SU-DHL-6 (cell line): ENCODE measurements around the gene DLX2.
A peak's percentile ranks its signal among the peaks of the same experiment; 100 is the strongest.

Source experiments
- H2AFZ ChIP-seq: fragments of 200-600 bp; sonication (generic); 2 replicates; pipeline ENCODE4 v1.6.1; 2014; ENCODE audit warnings: low read depth, mild to moderate bottlenecking, moderate library complexity, mixed read lengths, antibody characterized with exemption, low read length; ENCODE audit not compliant: severe bottlenecking
- H3F3A ChIP-seq: fragments of 200-600 bp; shearing (Covaris generic); 2 replicates; pipeline ENCODE4 v1.6.0; 2016; ENCODE audit warnings: antibody characterized with exemption, mild to moderate bottlenecking; ENCODE audit not compliant: insufficient read depth
- H3K27ac ChIP-seq: fragments of 200-600 bp; sonication (generic); 2 replicates; pipeline ENCODE4 v1.5.1; 2016; ENCODE audit warnings: low read depth, mild to moderate bottlenecking, low read length, moderate library complexity, mixed read lengths
- H3K27me3 ChIP-seq: fragments of 200-600 bp; sonication (generic), shearing (Covaris generic); 2 replicates; pipeline ENCODE4 v1.6.0; 2014; ENCODE audit warnings: mild to moderate bottlenecking, low read length
- H3K36me3 ChIP-seq: fragments of 200-600 bp; sonication (generic); 2 replicates; pipeline ENCODE4 v1.6.1; 2014; ENCODE audit warnings: mild to moderate bottlenecking, low read length, mixed read lengths
- H3K4me2 ChIP-seq: fragments of 300-600, 200-600 bp; shearing (Covaris generic), sonication (generic); 2 replicates; pipeline ENCODE4 v1.6.0; 2014; ENCODE audit warnings: low read length, low read depth, mild to moderate bottlenecking; ENCODE audit not compliant: poor library complexity, severe bottlenecking
- H3K4me3 ChIP-seq: fragments of 200-600 bp; sonication (generic); 2 replicates; pipeline ENCODE4 v1.5.1; 2014; ENCODE audit warnings: antibody characterized with exemption, low read length, mild to moderate bottlenecking, mixed read lengths; ENCODE audit not compliant: insufficient read depth, poor library complexity, severe bottlenecking
- H3K79me2 ChIP-seq: fragments of 200-600 bp; sonication (generic); 2 replicates; pipeline ENCODE4 v1.6.1; 2014; ENCODE audit warnings: mild to moderate bottlenecking, low read length, moderate library complexity; ENCODE audit not compliant: insufficient read depth
- H3K9ac ChIP-seq: fragments of 200-600 bp; sonication (generic); 2 replicates; pipeline ENCODE4 v1.7.0; 2014; ENCODE audit warnings: mild to moderate bottlenecking, low read length
- H3K9me2 ChIP-seq: fragments of 200-600 bp; sonication (generic); replicated peaks from 2 replicates; pipeline ENCODE4 v1.6.1; 2014; ENCODE audit warnings: low read length; ENCODE audit not compliant: insufficient read depth
- H3K9me3 ChIP-seq: fragments of 200-600 bp; sonication (generic); 2 replicates; pipeline ENCODE4 v1.6.1; 2014; ENCODE audit warnings: low read length, mixed read lengths; ENCODE audit not compliant: insufficient read depth
- H4K20me1 ChIP-seq: fragments of 200-600 bp; sonication (generic); 2 replicates; pipeline ENCODE4 v1.6.1; 2014; ENCODE audit warnings: low read depth, mild to moderate bottlenecking, antibody characterized with exemption, low read length, moderate library complexity, mixed read lengths
- EZH2phosphoT487 ChIP-seq: fragments of 200-600 bp; sonication (generic), shearing (Covaris generic); conservative IDR thresholded peaks from 2 replicates; pipeline ENCODE4 v1.6.1; 2018; ENCODE audit warnings: mild to moderate bottlenecking, antibody characterized with exemption, low read length, moderate library complexity, mixed read lengths
- TF ChIP-seq, protein P1 (sequence below): fragments of 200-600 bp; sonication (generic); IDR thresholded peaks from one replicate; pipeline ENCODE4 v1.5.1; 2017; ENCODE audit warnings: antibody characterized with exemption, mild to moderate bottlenecking, low read length, moderate library complexity; ENCODE audit not compliant: insufficient read depth, poor library complexity, severe bottlenecking

The DLX2 gene

GRCh38 chr2:172084395-172084644 is 18.4 kb downstream of the DLX2 start:
- H4K20me1 ChIP-seq: no peaks in the 10 kb centered on the region
- no peaks in the 10 kb centered on the region for H3K79me2 ChIP-seq
- no peak overlapping the region for H2AFZ ChIP-seq
- H3K9ac ChIP-seq: no peak overlapping the region
- H3K4me2 ChIP-seq: peak overlapping the region; percentile 53
- no peaks in the 10 kb centered on the region for H3K9me2 ChIP-seq
- H3K27ac ChIP-seq: no peak overlapping the region
- H3K27me3 ChIP-seq: no peaks in the 10 kb centered on the region
- H3F3A ChIP-seq: no peaks in the 10 kb centered on the region
- H3K9me3 ChIP-seq: no peaks in the 10 kb centered on the region
- H3K4me3 ChIP-seq: no peak overlapping the region
- H3K36me3 ChIP-seq: no peaks in the 10 kb centered on the region
- no peak for TF ChIP-seq EZH2phosphoT487
- TF ChIP-seq, protein P1, sequence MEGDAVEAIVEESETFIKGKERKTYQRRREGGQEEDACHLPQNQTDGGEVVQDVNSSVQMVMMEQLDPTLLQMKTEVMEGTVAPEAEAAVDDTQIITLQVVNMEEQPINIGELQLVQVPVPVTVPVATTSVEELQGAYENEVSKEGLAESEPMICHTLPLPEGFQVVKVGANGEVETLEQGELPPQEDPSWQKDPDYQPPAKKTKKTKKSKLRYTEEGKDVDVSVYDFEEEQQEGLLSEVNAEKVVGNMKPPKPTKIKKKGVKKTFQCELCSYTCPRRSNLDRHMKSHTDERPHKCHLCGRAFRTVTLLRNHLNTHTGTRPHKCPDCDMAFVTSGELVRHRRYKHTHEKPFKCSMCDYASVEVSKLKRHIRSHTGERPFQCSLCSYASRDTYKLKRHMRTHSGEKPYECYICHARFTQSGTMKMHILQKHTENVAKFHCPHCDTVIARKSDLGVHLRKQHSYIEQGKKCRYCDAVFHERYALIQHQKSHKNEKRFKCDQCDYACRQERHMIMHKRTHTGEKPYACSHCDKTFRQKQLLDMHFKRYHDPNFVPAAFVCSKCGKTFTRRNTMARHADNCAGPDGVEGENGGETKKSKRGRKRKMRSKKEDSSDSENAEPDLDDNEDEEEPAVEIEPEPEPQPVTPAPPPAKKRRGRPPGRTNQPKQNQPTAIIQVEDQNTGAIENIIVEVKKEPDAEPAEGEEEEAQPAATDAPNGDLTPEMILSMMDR: no peak

DNA sequence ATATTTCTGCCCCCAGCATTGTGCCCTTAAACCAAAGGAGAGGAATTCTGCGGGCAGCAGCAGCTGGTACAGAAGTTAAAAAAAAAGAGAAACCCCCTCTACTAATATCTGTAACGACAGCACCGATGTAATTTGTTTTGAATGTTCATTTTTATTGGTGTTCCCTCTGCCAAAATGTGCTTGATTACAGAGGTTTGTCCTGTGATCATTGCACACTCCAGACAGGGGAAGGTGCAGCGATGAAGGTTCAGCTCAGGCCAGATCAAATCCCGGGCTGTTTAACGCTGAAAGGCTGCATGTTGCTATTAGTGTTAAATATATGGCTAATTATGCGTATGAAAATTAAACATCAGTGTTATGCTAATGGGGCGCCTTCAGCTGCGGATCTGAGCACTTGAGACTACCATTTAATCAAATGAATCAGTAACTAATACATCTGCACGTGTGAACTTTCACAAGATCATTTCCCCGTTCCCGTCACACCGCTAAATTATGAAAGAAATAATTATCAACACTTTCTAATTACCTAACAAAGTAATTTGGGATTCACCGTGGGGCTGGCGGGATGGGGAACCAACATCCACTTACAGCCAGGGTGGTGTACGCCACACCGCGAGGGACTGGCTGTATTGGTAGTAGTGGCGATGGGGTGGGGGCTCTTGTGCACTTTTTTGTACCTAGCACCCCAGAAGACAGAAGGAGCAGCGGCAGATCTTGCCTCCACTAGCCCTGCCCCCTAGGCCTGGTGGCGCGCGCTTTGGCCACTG is 18.9 kb downstream of the DLX2 start:
- no peak overlapping the region for H3K4me2 ChIP-seq
- no peaks in the 10 kb centered on the region for H3K9me2 ChIP-seq
- TF ChIP-seq EZH2phosphoT487: no peak
- TF ChIP-seq, protein P1: no peak
- no peaks in the 10 kb centered on the region for H3F3A ChIP-seq
- H3K9me3 ChIP-seq: no peaks in the 10 kb centered on the region
- no peak overlapping the region for H2AFZ ChIP-seq
- no peaks in the 10 kb centered on the region for H4K20me1 ChIP-seq
- H3K27me3 ChIP-seq: no peaks in the 10 kb centered on the region
- no peaks in the 10 kb centered on the region for H3K36me3 ChIP-seq
- H3K79me2 ChIP-seq: no peaks in the 10 kb centered on the region
- H3K4me3 ChIP-seq: no peak overlapping the region
- H3K9ac ChIP-seq: no peak overlapping the region
- H3K27ac ChIP-seq: no peak overlapping the region

DNA sequence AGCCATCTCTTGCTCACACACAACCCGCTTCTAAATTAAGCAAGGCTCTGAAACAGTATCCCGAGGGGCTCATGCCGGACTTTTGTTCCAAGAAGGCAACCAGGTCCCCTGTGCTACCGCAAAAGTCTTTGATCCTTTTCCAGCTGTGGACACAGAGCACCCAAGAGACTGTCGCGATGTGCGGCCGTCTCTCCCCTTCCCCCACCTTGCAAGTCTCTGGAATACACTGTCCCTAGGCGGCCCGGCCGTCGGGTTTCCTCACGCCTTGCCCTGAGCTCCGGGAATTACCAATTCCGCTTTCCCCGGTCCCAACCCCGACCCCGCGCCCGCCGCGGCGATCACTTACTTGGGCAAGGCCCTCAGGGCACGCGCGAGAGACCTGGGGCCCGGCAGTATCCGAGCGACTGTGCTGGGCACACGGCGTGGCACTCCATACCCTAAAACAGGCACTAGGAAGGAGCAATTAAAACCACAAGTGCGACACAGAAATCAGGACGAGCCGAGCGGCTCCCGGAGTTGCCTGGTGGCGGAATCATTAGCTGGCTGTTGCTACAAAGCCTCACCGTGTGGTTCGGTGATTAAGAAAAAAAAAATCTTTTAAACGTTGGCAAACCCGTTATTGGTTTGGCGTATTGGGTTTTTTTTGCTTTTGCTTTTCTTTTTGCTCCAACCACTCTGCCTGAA is 19.6 kb downstream of the DLX2 start:
- TF ChIP-seq EZH2phosphoT487: no peak
- TF ChIP-seq, protein P1: no peak
- Histone ChIP-seq H3K9me3 (no peaks in the 10 kb centered on the region), H3K36me3 (no peaks in the 10 kb centered on the region), H3F3A (no peaks in the 10 kb centered on the region), H3K4me2 (no peak overlapping the region), H3K9ac (no peak overlapping the region), H2AFZ (no peak overlapping the region), H3K9me2 (no peaks in the 10 kb centered on the region), H3K79me2 (no peaks in the 10 kb centered on the region), H3K4me3 (no peak overlapping the region), H4K20me1 (no peaks in the 10 kb centered on the region), H3K27ac (no peak overlapping the region), H3K27me3 (no peaks in the 10 kb centered on the region)
